ENCODE measurements around the gene ZNF483.
"Not testable (repeated sequence)": the region's sequence is repeated elsewhere in the genome, so short reads cannot be mapped to it uniquely, and the experiment has no call there.

Gene ZNF483

DNA sequence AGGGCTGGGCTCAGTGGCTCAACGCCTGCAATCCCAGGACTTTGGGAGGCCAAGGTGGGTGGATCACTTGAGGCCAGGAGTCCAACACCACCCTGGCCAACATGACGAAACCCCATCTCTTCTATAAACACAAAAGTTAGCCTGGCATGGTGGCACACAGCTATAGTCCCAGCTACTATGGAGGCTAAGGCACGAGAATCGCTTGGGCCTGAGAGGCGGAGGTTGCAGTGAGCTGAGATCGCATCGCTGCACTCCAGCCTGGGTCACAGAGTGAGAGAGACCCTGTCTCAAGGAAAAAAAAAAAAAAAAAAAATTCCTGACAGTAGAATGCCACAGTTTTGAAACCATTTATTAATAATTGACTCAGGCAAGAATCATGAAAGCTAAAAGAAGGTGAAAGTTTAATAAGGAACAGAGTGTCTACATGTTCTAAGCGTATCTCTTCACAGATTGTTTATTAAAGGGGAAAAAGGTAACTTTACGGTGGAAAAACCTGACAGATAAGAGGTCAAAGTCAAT lies 80.1 kb downstream of the ZNF483 start:
- in situ Hi-C loops (cut with MboI; ENCODE audit: low sequenced_read_pairs), result loop anchor here (10.0 kb wide), 1 partner anchor 470 kb away; no protein-coding TSS in a partner anchor

DNA sequence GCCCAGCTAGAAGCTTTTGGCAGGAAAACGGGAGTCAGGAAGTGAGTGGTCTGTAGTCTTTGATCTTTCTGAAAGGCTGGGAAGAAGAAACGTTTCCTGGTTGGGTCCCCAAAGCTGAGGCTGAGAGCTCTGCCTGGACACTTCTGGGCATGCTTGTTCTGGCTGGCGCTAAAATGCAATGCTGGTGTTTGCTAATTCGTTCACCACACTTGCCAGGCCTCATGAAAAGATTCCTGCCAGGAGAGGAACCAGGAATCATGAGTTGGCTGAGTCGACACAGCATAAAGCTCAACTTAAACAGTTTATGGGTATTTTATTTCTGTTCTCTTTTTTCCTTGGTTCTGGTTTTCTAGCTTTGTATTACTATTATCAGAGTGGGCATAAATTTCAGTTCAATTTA lies 85.2 kb downstream of the ZNF483 start:
- in situ Hi-C loops (cut with MboI; ENCODE audit: low sequenced_read_pairs), result no loop called here

DNA sequence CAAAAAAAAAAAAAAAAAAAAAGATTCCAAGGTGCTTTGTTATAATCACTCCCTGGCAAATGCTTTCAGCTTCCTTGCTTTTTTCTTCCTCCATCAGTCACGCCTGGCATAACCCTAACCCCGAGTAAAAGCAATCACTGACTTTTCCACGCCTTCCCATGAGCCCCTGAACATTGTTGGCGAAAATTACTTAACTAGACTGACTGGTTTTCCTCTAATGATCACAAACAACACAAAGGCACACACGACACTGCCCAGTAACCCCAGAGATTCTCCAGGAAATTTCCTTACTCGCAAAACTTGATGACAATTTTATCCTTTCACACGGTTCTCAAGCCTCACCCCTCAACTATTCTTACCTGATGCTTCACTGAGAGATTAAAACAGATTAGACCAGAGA lies 85.9 kb downstream of the ZNF483 start:
- in situ Hi-C loops (cut with MboI; ENCODE audit: low sequenced_read_pairs), result no loop called here

DNA sequence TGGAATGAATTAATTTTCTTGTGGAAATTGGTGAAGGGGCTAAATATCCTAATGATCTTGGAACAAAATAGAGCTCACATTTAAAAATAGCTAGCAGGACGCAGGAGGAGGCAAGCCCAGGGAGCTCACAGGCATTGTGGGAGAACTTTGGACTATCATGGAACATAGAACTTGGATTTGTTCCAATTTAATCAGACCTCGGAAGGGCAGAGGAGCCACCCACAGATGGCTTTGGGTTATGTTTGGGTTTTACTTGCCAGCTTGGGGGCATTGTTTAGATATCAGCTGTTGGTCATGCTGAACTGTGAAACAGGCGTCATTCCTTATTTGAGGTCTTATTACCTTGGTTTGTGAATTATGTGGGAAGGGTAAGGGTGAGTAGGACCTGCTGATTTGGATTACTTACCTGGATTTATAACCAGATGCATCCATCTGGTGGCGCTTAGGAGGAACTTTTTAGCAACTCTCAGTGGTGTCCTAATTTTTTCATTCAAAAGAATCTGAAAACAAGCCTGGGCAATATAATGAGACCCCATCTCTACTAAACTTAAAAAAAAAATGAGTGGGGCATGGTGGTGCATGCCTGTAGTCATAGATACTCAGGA lies 88.6 kb downstream of the ZNF483 start:
- in situ Hi-C loops (cut with MboI; ENCODE audit: low sequenced_read_pairs), result no loop called here

DNA sequence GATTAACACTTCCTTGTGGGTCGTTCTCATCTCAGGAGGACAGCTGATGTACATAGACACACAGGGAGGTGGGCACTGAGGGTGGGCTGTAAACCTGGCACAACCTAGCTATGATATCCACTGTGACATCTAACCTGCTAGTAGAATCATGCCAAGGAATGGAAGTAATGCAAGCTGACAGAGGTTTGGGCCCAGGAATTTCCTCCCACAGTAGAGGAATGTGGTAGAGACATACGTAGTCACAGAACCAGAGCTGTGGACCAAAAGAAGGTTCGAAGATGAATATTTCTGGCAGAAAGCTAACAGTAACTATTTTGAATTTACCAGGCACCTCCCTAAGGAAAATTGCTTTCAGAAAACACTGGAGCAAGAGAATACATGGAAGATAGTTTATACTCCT lies 90.9 kb downstream of the ZNF483 start:
- in situ Hi-C loops (cut with MboI; ENCODE audit: low sequenced_read_pairs), result no loop called here

DNA sequence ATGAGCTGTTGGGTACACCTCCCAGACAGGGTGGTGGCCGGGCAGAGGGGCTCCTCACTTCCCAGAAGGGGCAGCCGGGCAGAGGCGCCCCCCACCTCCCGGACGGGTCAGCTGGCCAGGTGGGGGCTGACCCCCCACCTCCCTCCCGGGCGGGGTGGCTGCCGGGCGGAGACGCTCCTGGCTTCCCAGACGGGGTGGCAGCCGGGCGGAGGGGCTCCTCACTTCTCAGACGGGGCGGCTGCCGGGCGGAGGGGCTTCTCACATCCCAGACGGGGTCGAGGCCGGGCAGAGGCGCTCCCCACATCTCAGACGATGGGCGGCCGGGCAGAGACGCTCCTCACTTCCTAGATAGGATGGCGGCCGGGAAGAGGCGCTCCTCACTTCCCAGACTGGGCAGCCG lies 92.4 kb downstream of the ZNF483 start:
- in situ Hi-C loops (cut with MboI; ENCODE audit: low sequenced_read_pairs), result not testable (repeated sequence)

DNA sequence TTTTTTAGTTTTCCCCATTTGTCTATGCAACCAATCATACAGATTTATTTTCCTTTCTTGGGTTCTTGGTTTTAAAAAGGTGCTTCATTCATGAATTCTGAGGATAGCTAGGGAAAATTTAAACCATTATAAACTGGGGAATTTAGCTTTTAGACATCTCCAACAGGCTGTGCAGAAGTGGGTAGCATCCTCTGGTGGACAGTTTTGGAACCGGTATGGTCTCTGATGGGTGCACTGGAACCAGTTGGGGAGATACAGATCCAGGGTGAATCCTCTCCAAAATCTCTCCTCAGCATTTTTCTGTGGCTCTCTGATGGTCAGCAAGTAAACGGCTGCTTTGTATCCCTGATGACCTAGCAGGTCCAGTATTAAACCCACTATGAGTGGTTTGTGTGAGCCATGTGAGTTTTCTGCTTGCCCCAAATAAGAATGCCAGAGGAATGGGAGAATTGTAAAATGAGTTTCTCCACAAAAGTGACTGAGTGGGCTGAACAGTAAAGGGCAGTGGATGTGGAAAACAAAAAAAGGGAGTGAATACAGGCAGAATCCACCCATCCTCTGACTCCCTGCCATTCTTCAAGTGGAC lies 97.0 kb downstream of the ZNF483 start:
- in situ Hi-C loops (cut with MboI; ENCODE audit: low sequenced_read_pairs), result no loop called here

DNA sequence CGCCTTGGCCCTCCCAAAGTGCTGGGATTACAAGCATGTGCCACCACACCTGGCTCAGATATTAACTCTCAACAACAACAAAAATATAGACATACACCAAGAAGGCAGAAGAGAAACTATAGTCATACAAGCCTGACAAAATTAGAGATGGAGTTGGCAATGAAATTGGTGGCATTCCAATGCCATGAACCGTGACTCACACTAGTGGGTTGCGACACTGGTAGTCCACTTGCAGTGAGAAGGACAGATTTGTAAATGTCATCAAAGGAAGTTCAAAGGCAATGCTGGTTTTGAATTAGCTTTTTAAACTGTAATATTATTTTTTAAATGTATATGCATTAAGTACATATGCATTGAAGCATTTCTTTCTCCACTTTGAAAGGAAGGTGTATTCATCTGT lies 97.6 kb downstream of the ZNF483 start:
- in situ Hi-C loops (cut with MboI; ENCODE audit: low sequenced_read_pairs), result no loop called here

All from HL-60/S4 (cell line).